CD4-positive, alpha-beta T cell (primary cell): ENCODE measurements around the gene SPP2. TPM values are rescaled to one million over a fixed set of nuclear protein-coding genes. Genes with fewer than 3 reads are reported as not detected.

Experiments used
- ATAC-seq: fragments of 200-7000 bp; cut with Tn5 transposase; one replicate; pipeline ENCODE4 v1.10.0; 2022; ENCODE audit warnings: mild to moderate bottlenecking; ENCODE audit not compliant: poor library complexity
- CTCF ChIA-PET: fragments of 350-600 bp; sonication (Branson Sonifier 250); formaldehyde crosslinking; loops from one replicate; lab custom pipeline; 2021; ENCODE audit warnings: antibody characterized with exemption, inconsistent platforms; lab: Charles Lee
- POLR2A ChIA-PET: fragments of 350-600 bp; sonication (Branson Sonifier 250); formaldehyde crosslinking; loops from one replicate; lab custom pipeline; 2021; ENCODE audit warnings: antibody characterized with exemption, inconsistent platforms; lab: Charles Lee
- DNase-seq, 14 experiments: peaks; one replicate each; pipeline ENCODE4 v3.0.0-alpha.2; 2013 to 2020; ENCODE audit warnings: mixed read lengths in 2 of 14
- H3K27ac ChIP-seq, 2 donors: one replicate each; pipeline versions ENCODE4 v1.5.1 to v1.7.0; 2013; ENCODE audit warnings: low read length in 2 of 2, low read depth in 1 of 2, mild to moderate bottlenecking in 1 of 2
- H3K27me3 ChIP-seq, 2 experiments: 1 replicate in 1 of 2; 2 replicates in 1 of 2; pipeline versions ENCODE4 v1.6.1 to v1.7.0; 2013; ENCODE audit warnings: low read length in 2 of 2, control low read depth in 1 of 2, mild to moderate bottlenecking in 1 of 2, moderate library complexity in 1 of 2; ENCODE audit not compliant: insufficient read depth in 2 of 2, control insufficient read depth in 1 of 2
- H3K36me3 ChIP-seq: one replicate; pipeline ENCODE4 v1.6.1; 2013; ENCODE audit warnings: low read length, control low read depth; ENCODE audit not compliant: insufficient read depth
- H3K4me1 ChIP-seq: one replicate; pipeline ENCODE4 v1.6.1; 2013; ENCODE audit warnings: low read length, control low read depth; ENCODE audit not compliant: insufficient read depth
- H3K4me3 ChIP-seq: one replicate; pipeline ENCODE4 v1.5.1; 2013; ENCODE audit warnings: mild to moderate bottlenecking, low read length, moderate library complexity
- H3K9me3 ChIP-seq, 2 experiments: 1 replicate in 1 of 2; 2 replicates in 1 of 2; pipeline versions ENCODE4 v1.6.1 to v1.7.0; 2013; ENCODE audit warnings: low read length in 2 of 2, mild to moderate bottlenecking in 2 of 2, control low read depth in 1 of 2, moderate library complexity in 1 of 2; ENCODE audit not compliant: control insufficient read depth in 1 of 2, insufficient read depth in 1 of 2
- H3K27ac Mint-ChIP-seq: one replicate; pipeline ENCODE4 v1.8.0; 2020; ENCODE audit warnings: mixed read lengths
- H3K27me3 Mint-ChIP-seq: one replicate; pipeline ENCODE4 v1.8.0; 2021; ENCODE audit warnings: mixed read lengths
- H3K36me3 Mint-ChIP-seq: one replicate; pipeline ENCODE4 v1.8.0; 2021; ENCODE audit warnings: low read depth, mixed read lengths
- H3K4me1 Mint-ChIP-seq: one replicate; pipeline ENCODE4 v1.8.0; 2021; ENCODE audit warnings: low read depth, mixed read lengths
- H3K4me3 Mint-ChIP-seq: one replicate; pipeline ENCODE4 v1.8.0; 2020; ENCODE audit warnings: mild to moderate bottlenecking, mixed read lengths
- H3K9me3 Mint-ChIP-seq: one replicate; pipeline ENCODE4 v1.8.0; 2020; ENCODE audit warnings: mixed read lengths
- intact Hi-C, 2 experiments: fragments of 100-400 bp; cut with DNase I in 1 of 2; cut with micrococcal nuclease in 1 of 2; formaldehyde crosslinking; loops; one replicate each; pipeline versions ENCODE4 v1.15.1 to v1.9.0; 2023 to 2025; cut with DNase I, micrococcal nuclease
- total RNA-seq, 174 experiments: library from RNA in 2 of 174; stranded (reverse) in 2 of 174; gene quantifications; one replicate each; pipeline ENCODE4 v1.2.3 and lab custom pipeline; 2021 to 2026
- TF ChIP-seq, protein P1 (sequence below): fragments of 200-600 bp; IDR thresholded peaks from one replicate; pipeline ENCODE4 v1.8.0; 2022; ENCODE audit warnings: antibody characterized with exemption, mild to moderate bottlenecking

The SPP2 gene
- total RNA-seq, 2 experiments from 2014 or later, result not detected

DNA sequence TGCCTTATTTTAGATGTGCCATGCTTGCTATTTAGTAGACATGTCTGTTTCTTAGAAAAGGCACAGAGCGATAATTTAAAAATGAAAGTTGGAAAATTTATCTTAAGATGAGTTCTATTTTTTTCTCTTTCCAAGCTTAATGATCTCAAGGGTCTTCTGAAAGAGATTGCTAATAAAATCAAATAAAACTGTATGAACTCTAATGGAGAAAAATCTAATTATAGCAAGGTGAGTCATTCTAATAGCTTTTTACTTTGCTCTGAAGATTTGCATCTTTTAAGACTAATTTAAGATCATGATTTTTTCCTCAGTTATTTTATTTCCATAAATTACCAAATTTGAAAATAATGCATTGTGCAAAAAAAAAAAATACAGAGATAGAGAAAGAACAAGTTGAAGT lies 36.1 kb upstream of the SPP2 start:
- Mint-ChIP-seq H3K4me1 (no peaks in the 10 kb centered on the region), H3K27me3 (no peaks in the 10 kb centered on the region), H3K9me3 (no peaks in the 10 kb centered on the region), H3K27ac (no peak overlapping the region), H3K4me3 (no peak overlapping the region), H3K36me3 (no peaks in the 10 kb centered on the region)
- intact Hi-C loops, result no loop called here
- CTCF ChIA-PET, result no interaction called here
- no peak overlapping the region for H3K4me3 ChIP-seq
- no peak for DNase-seq
- H3K27ac ChIP-seq, result no peak overlapping the region
- H3K36me3 ChIP-seq, result no peaks in the 10 kb centered on the region
- ATAC-seq, result no peak
- TF ChIP-seq, protein P1, sequence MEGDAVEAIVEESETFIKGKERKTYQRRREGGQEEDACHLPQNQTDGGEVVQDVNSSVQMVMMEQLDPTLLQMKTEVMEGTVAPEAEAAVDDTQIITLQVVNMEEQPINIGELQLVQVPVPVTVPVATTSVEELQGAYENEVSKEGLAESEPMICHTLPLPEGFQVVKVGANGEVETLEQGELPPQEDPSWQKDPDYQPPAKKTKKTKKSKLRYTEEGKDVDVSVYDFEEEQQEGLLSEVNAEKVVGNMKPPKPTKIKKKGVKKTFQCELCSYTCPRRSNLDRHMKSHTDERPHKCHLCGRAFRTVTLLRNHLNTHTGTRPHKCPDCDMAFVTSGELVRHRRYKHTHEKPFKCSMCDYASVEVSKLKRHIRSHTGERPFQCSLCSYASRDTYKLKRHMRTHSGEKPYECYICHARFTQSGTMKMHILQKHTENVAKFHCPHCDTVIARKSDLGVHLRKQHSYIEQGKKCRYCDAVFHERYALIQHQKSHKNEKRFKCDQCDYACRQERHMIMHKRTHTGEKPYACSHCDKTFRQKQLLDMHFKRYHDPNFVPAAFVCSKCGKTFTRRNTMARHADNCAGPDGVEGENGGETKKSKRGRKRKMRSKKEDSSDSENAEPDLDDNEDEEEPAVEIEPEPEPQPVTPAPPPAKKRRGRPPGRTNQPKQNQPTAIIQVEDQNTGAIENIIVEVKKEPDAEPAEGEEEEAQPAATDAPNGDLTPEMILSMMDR, result no peak
- POLR2A ChIA-PET, result interaction anchor here (0.7 kb wide), 2 partner anchors 23 to 479 kb away, joined by 3 read pairs; no protein-coding TSS in a partner anchor
- H3K9me3 ChIP-seq, result no peaks in the 10 kb centered on the region
- no peaks in the 10 kb centered on the region for H3K27me3 ChIP-seq
- H3K4me1 ChIP-seq, result no peaks in the 10 kb centered on the region

DNA sequence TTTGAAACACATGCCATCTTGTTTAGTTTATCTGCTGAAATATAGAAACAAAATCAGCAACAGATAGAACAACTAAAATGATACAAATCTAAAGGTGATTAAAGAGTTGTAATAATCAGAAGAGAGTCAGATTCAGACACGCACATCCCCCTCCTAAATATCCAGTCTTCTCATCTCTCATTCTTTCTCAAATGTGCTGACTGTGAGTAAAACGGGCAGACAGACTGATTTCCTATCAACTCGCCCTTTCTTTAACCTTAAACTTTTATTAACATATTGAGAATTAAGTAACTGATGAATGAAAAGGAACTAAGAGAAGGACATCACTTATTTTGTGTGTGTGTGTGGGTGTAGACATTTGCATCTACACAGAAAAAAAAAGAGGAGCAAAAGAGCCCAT lies 34.6 kb upstream of the SPP2 start:
- Mint-ChIP-seq H3K27me3 (no peaks in the 10 kb centered on the region), H3K4me3 (no peak overlapping the region), H3K36me3 (no peaks in the 10 kb centered on the region), H3K9me3 (no peaks in the 10 kb centered on the region), H3K4me1 (no peaks in the 10 kb centered on the region), H3K27ac (no peak overlapping the region)
- TF ChIP-seq, protein P1, result no peak
- Histone ChIP-seq H3K36me3 (no peaks in the 10 kb centered on the region), H3K27ac (no peak overlapping the region), H3K4me3 (no peak overlapping the region), H3K4me1 (no peaks in the 10 kb centered on the region), H3K9me3 (no peaks in the 10 kb centered on the region), H3K27me3 (no peaks in the 10 kb centered on the region)
- POLR2A ChIA-PET, result no interaction called here
- CTCF ChIA-PET, result no interaction called here
- DNase-seq, result no peak
- intact Hi-C loops, result no loop called here
- ATAC-seq, result no peak

DNA sequence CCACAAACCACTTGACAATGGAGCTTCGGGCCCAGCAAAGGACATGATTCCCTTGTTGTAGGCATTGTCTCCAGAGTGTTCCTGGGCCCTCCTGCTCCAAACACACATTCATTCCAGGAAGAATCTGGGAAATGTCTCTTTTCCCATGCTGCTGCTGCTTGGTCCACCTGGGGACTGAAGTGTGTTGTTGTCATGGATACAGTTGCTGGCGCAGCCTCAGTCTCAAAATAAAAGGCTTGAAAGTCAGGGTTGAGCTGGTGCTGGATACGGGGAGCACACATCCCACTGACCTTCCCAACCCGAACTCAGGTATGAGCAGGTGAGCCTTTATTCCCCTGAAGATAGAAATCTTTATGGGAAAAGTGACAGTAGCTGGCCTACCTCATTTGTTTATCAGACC lies 30.6 kb upstream of the SPP2 start:
- ATAC-seq, result no peak
- TF ChIP-seq, protein P1, result no peak
- DNase-seq, result no peak
- Histone ChIP-seq H3K36me3 (no peaks in the 10 kb centered on the region), H3K4me3 (no peak overlapping the region), H3K27ac (no peak overlapping the region), H3K9me3 (peaks cover 0 to 11% of the 10 kb centered on the region in 2 experiments), H3K27me3 (no peaks in the 10 kb centered on the region), H3K4me1 (peaks cover 6% of the 10 kb centered on the region)
- ChIA-PET CTCF (no interaction called here), POLR2A (no interaction called here)
- no peaks in the 10 kb centered on the region for H3K27me3 Mint-ChIP-seq
- H3K27ac Mint-ChIP-seq, result no peak overlapping the region
- peaks cover 1% of the 10 kb centered on the region for H3K4me1 Mint-ChIP-seq
- no peaks in the 10 kb centered on the region for H3K9me3 Mint-ChIP-seq
- no peak overlapping the region for H3K4me3 Mint-ChIP-seq
- intact Hi-C loops, result no loop called here
- H3K36me3 Mint-ChIP-seq, result no peaks in the 10 kb centered on the region
